Measurements from ENCODE around the gene STC2. TPM values are rescaled to one million over a fixed set of nuclear protein-coding genes. Genes with fewer than 3 reads are reported as not detected.
"Not testable (repeated sequence)": the region's sequence is repeated elsewhere in the genome, so short reads cannot be mapped to it uniquely, and the experiment has no call there.

STC2 gene
- total RNA-seq = 10 to 100 TPM in 1 of 2 experiments, 1 to 10 TPM in 1; 6.7 to 13.0 TPM

GRCh38 chr5:173327948-173328843 is at the start of gene STC2:
Gene STC2 (minus strand): TSS chr5:173328414. CDS start chr5:173328193, 221 bp downstream.
- peaks cover 21% of the 10 kb centered on the region for H3K36me3 Mint-ChIP-seq
- DNase-seq (peak; percentile 79), ATAC-seq (peak; percentile 57)
- CTCF ChIA-PET = interaction anchor here (0.8 to 7.0 kb wide), 3 partner anchors 9 to 34 kb away, joined by 3 to 121 read pairs (median 6); no protein-coding TSS in a partner anchor
- H3K27me3 Mint-ChIP-seq = peaks cover 55% of the 10 kb centered on the region
- peak within 1 kb of the TSS; percentile 91 for H3K4me3 Mint-ChIP-seq
- peaks cover 57% of the 10 kb centered on the region for H3K4me1 Mint-ChIP-seq
- no peaks in the 10 kb centered on the region for H3K9me3 Mint-ChIP-seq (ENCODE audit: low read depth)
- peak within 1 kb of the TSS; percentile 88 for H3K27ac Mint-ChIP-seq

- Mint-ChIP-seq H3K4me3 (no peak overlapping the region), H3K27ac (no peak overlapping the region), H3K9me3 (ENCODE audit: low read depth) (no peaks in the 10 kb centered on the region), H3K27me3 (peaks cover 4% of the 10 kb centered on the region), H3K36me3 (no peaks in the 10 kb centered on the region), H3K4me1 (no peaks in the 10 kb centered on the region)
- ATAC-seq (no peak), DNase-seq (no peak)
- CTCF ChIA-PET = no interaction called here
Measured at GRCh38 chr5:173371400-173371799, 43.2 kb upstream of the STC2 start.

- H3K36me3 Mint-ChIP-seq; DNase-seq; H3K9me3 Mint-ChIP-seq (ENCODE audit: low read depth); H3K27ac Mint-ChIP-seq; H3K4me1 Mint-ChIP-seq; CTCF ChIA-PET; H3K4me3 Mint-ChIP-seq; ATAC-seq: not testable (repeated sequence)
- H3K27me3 Mint-ChIP-seq = peaks cover 20% of the 10 kb centered on the region
Measured at GRCh38 chr5:173363406-173363805, 35.2 kb upstream of the STC2 start.

- ATAC-seq (no peak), DNase-seq (no peak)
- no peak overlapping the region for H3K4me3 Mint-ChIP-seq
- H3K27me3 Mint-ChIP-seq = peaks cover 21% of the 10 kb centered on the region
- no peak overlapping the region for H3K27ac Mint-ChIP-seq
- H3K9me3 Mint-ChIP-seq (ENCODE audit: low read depth) = no peaks in the 10 kb centered on the region
- H3K36me3 Mint-ChIP-seq = no peaks in the 10 kb centered on the region
- CTCF ChIA-PET = no interaction called here
- no peaks in the 10 kb centered on the region for H3K4me1 Mint-ChIP-seq
Measured at GRCh38 chr5:173355561-173355960, 27.3 kb upstream of the STC2 start.

GRCh38 chr5:173354645-173355044 is 26.4 kb upstream of the STC2 start:
- Mint-ChIP-seq H3K4me3 (no peak overlapping the region), H3K4me1 (no peaks in the 10 kb centered on the region), H3K27ac (no peak overlapping the region), H3K27me3 (peaks cover 25% of the 10 kb centered on the region), H3K36me3 (no peaks in the 10 kb centered on the region), H3K9me3 (ENCODE audit: low read depth) (no peaks in the 10 kb centered on the region)
- CTCF ChIA-PET = no interaction called here
- no peak for DNase-seq
- no peak for ATAC-seq

GRCh38 chr5:173352366-173353349 is 24.4 kb upstream of the STC2 start:
- CTCF ChIA-PET = no interaction called here
- DNase-seq = no peak
- ATAC-seq = no peak
- H3K36me3 Mint-ChIP-seq = no peaks in the 10 kb centered on the region
- H3K27ac Mint-ChIP-seq = no peak overlapping the region
- no peak overlapping the region for H3K4me3 Mint-ChIP-seq
- H3K4me1 Mint-ChIP-seq = no peaks in the 10 kb centered on the region
- peaks cover 31% of the 10 kb centered on the region for H3K27me3 Mint-ChIP-seq
- no peaks in the 10 kb centered on the region for H3K9me3 Mint-ChIP-seq (ENCODE audit: low read depth)

GRCh38 chr5:173342813-173343755 is 14.9 kb upstream of the STC2 start:
- CTCF ChIA-PET = interaction anchor here (1.2 kb wide), 1 partner anchor 11 kb away, joined by 3 read pairs; no protein-coding TSS in a partner anchor
- Mint-ChIP-seq H3K27me3 (peaks cover 11% of the 10 kb centered on the region), H3K36me3 (no peaks in the 10 kb centered on the region), H3K9me3 (ENCODE audit: low read depth) (no peaks in the 10 kb centered on the region), H3K27ac (no peak overlapping the region), H3K4me3 (no peak overlapping the region), H3K4me1 (no peaks in the 10 kb centered on the region)
- no peak for DNase-seq
- no peak for ATAC-seq

- CTCF ChIA-PET = no interaction called here
- no peaks in the 10 kb centered on the region for H3K36me3 Mint-ChIP-seq
- no peaks in the 10 kb centered on the region for H3K9me3 Mint-ChIP-seq (ENCODE audit: low read depth)
- H3K4me3 Mint-ChIP-seq = no peak overlapping the region
- ATAC-seq (no peak), DNase-seq (no peak)
- H3K27me3 Mint-ChIP-seq = peaks cover 9% of the 10 kb centered on the region
- H3K27ac Mint-ChIP-seq = no peak overlapping the region
- H3K4me1 Mint-ChIP-seq = no peaks in the 10 kb centered on the region
Measured at GRCh38 chr5:173341961-173342430, 13.8 kb upstream of the STC2 start.

- CTCF ChIA-PET = no interaction called here
- Mint-ChIP-seq H3K9me3 (ENCODE audit: low read depth) (no peaks in the 10 kb centered on the region), H3K36me3 (no peaks in the 10 kb centered on the region), H3K4me1 (no peaks in the 10 kb centered on the region), H3K27ac (no peak overlapping the region), H3K4me3 (no peak overlapping the region), H3K27me3 (peaks cover 6% of the 10 kb centered on the region)
- ATAC-seq = no peak
- DNase-seq = no peak
Measured at GRCh38 chr5:173340984-173341383, 12.8 kb upstream of the STC2 start.

GRCh38 chr5:173340451-173340850 is 12.2 kb upstream of the STC2 start:
- CTCF ChIA-PET = no interaction called here
- ATAC-seq = no peak
- no peaks in the 10 kb centered on the region for H3K36me3 Mint-ChIP-seq
- H3K27ac Mint-ChIP-seq = no peak overlapping the region
- DNase-seq = no peak
- peaks cover 10% of the 10 kb centered on the region for H3K27me3 Mint-ChIP-seq
- H3K4me1 Mint-ChIP-seq = no peaks in the 10 kb centered on the region
- H3K4me3 Mint-ChIP-seq = no peak overlapping the region
- H3K9me3 Mint-ChIP-seq (ENCODE audit: low read depth) = no peaks in the 10 kb centered on the region

GRCh38 chr5:173339286-173339685 is 11.1 kb upstream of the STC2 start:
- no peak overlapping the region for H3K27ac Mint-ChIP-seq
- ATAC-seq (no peak), DNase-seq (no peak)
- no peaks in the 10 kb centered on the region for H3K9me3 Mint-ChIP-seq (ENCODE audit: low read depth)
- H3K4me3 Mint-ChIP-seq = no peak overlapping the region
- H3K4me1 Mint-ChIP-seq = no peaks in the 10 kb centered on the region
- no peaks in the 10 kb centered on the region for H3K36me3 Mint-ChIP-seq
- peaks cover 11% of the 10 kb centered on the region for H3K27me3 Mint-ChIP-seq
- CTCF ChIA-PET = no interaction called here

- H3K4me3 Mint-ChIP-seq = no peak overlapping the region
- H3K27ac Mint-ChIP-seq = no peak overlapping the region
Measured at GRCh38 chr5:173338380-173339015, 10.3 kb upstream of the STC2 start.

More at GRCh38 chr5:173338380-173339015, 10.3 kb upstream of the STC2 start:
- H3K27me3 Mint-ChIP-seq = peaks cover 15% of the 10 kb centered on the region
- H3K9me3 Mint-ChIP-seq (ENCODE audit: low read depth) = no peaks in the 10 kb centered on the region
- CTCF ChIA-PET = no interaction called here
- ATAC-seq = no peak
- H3K36me3 Mint-ChIP-seq = no peaks in the 10 kb centered on the region
- no peaks in the 10 kb centered on the region for H3K4me1 Mint-ChIP-seq
- DNase-seq = no peak

Measured in activated CD8-positive, alpha-beta memory T cell treated with anti-CD3 and anti-CD28 coated beads, Interleukin-2, amount 10 ng/mL, durations not matched to agents 7 days and 5 days (primary cell).